Endometrium (tissue), 2 donors: ENCODE results near the gene CRACR2B.
A peak's percentile ranks its signal among the peaks of the same experiment; 100 is the strongest.

Experiments used
- FAIRE-seq: peaks from 2 replicates; lab custom pipeline; 2012; peaks lifted over from hg19 to GRCh38; lab: Jason Lieb, UNC
- donor health status: control.
- donor health status: control.

CRACR2B gene

GRCh38 chr11:854601-855329 lies 27.0 kb downstream of the CRACR2B start:
- no peak for FAIRE-seq

- no peak for FAIRE-seq
Measured at GRCh38 chr11:855330-855674, 27.6 kb downstream of the CRACR2B start.

- no peak for FAIRE-seq
Measured at GRCh38 chr11:855796-856195, 28.1 kb downstream of the CRACR2B start.

- FAIRE-seq: no peak
Measured at GRCh38 chr11:856397-856796, 28.7 kb downstream of the CRACR2B start.

DNA sequence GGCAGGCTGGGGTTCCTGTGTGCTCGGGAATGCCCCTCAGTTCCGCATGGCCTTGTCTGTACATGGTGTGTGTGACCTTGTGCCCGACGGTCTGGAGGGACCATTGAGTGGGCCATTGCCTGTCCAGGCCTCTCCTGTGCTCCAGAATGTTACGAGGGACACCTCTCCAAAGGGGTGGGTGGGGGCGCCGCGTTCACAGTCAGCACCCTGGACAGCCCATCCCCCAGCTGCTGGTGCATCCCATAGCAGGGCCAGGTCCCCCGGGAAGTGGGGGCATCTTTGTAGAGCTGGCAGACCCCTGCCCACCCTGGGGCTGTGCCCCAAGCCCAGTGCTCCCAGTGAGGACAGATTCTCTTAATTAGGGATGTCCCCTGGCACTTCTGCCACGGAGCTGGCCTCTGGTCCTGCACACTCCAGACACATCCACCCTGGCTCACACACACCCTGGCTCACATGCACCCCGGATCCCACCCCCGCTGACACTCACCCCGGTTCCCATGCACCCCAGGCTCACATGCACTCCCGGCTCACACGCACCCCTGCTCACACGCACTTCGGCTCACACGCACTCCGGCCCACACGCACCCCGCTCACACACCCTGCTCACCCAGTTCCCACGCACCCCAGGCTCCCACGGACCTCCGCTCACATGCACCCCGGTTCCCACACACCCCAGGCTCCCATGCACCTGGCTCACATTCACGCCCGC lies 30.5 kb downstream of the CRACR2B start:
- no peak for FAIRE-seq

- FAIRE-seq: no peak
Measured at GRCh38 chr11:858762-859339, 31.1 kb downstream of the CRACR2B start.

- FAIRE-seq: peak; percentile 33
Measured at GRCh38 chr11:859394-860131, 31.8 kb downstream of the CRACR2B start.

- FAIRE-seq: no peak
Measured at GRCh38 chr11:860234-861104, 32.8 kb downstream of the CRACR2B start.

- no peak for FAIRE-seq
Measured at GRCh38 chr11:861105-861479, 33.4 kb downstream of the CRACR2B start.

DNA sequence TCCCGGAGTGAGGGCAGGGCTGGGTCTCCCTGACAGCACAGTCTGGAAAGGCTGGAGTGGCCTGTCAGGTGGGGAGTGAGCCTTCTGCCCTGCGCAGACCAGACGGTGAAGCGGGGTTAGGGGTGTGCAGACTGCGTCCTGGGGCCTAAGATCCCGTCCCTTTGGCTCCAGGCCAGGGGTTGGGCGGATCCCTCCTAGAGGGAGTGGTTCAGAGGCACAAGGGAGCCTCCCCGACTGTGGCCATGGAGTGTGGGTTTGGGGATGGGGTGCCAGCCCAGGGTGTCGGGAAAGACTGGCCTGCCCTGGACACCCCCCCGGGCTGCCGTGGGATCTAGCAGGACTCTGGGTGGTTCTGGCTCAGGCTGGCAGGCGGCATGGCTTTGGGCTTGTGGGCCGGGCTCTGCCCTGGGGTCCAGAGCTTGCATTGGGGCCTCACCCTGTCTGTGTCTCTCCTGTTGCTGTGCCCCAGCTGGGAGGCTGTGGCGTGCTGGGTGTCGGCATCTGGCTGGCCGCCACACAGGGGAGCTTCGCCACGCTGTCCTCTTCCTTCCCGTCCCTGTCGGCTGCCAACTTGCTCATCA lies 34.5 kb downstream of the CRACR2B start:
- FAIRE-seq: no peak

GRCh38 chr11:862696-863022 lies 34.9 kb downstream of the CRACR2B start:
- no peak for FAIRE-seq

- no peak for FAIRE-seq
Measured at GRCh38 chr11:863023-863909, 35.5 kb downstream of the CRACR2B start.

- FAIRE-seq: no peak
Measured at GRCh38 chr11:863910-864827, 36.5 kb downstream of the CRACR2B start.

DNA sequence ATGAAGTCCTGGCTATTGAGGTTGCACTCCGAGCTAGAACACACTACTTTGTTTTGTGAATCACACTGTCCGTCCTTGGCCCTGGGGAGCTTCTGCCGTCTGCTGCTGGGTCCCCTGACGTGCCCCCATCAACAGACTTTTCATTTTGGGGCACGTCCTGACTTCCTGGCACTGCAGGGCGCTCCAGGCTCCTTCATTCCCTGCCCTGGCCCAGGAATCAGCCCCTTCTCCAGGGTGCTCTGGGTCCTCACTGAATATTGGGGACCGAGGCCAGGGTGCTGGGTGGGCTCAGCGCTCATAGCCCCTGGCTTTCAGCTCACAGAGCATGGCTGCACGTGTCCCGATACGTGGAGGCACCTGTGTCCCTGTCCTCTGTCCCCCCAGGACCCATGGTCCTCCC lies 37.2 kb downstream of the CRACR2B start:
- no peak for FAIRE-seq

GRCh38 chr11:865462-866430 lies 38.0 kb downstream of the CRACR2B start:
- FAIRE-seq: no peak

DNA sequence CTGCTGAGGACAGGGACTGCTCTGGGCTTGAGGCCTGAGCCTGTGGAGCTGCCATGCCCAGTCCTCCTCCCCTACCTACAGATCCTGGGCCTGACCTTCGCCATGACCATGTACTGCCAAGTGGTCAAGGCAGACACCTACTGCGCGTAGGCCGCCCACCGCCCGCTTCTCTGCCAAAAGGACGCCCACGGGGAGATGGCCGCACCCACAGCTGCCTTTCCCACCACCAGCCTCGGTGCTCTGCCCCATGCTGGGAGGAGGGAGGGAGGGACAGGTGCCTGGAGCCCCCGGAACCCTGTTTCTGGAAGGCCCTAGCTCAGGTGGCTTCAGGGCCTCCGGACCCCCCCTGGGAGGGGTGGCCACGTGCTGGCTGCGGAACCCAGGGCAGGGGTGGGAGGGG lies 38.8 kb downstream of the CRACR2B start:
- no peak for FAIRE-seq

- FAIRE-seq: no peak
Measured at GRCh38 chr11:867856-868358, 40.2 kb downstream of the CRACR2B start.

DNA sequence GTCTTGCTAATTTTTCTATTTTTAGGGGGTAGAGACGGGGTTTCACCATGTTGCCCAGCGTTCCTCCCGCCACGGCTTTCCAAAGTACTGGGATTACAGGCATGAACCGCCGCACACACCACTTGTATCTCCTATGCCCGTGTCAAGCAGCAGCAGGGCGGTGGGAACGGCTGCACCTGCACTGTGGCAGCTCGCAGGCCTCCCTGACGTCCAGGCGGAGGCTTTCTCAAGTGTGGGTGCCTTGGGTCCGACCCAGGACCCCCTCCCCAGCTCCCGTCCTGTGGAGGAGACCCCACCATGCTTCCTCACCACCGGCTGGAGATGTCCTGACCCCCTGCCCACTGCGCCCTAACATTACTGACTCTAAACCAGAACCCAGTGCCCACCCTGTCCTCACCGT lies 40.7 kb downstream of the CRACR2B start:
- no peak for FAIRE-seq
